HL-60 (cell line): ENCODE results near the gene NRF1.

Experiments
- DNase-seq, 2 experiments: peaks; one replicate each; pipeline ENCODE4 v3.0.0-alpha.2; 2010 to 2020; ENCODE audit warnings: low read depth in 1 of 2, low spot score in 1 of 2
- H3K27ac ChIP-seq: fragments of 250-450 bp; sonication (Bioruptor Pico); replicated peaks from 2 replicates; pipeline ENCODE4 v1.5.1; 2020; ENCODE audit warnings: mild to moderate bottlenecking, moderate library complexity
- H3K27me3 ChIP-seq: fragments of 250-450 bp; sonication (Bioruptor Pico); 2 replicates; pipeline ENCODE4 v1.5.1; 2021; ENCODE audit warnings: mild to moderate bottlenecking, moderate library complexity; ENCODE audit not compliant: insufficient read depth, poor library complexity, severe bottlenecking
- H3K4me3 ChIP-seq: replicated peaks from 2 replicates; pipeline ENCODE4 v1.5.1; 2011; ENCODE audit warnings: mild to moderate bottlenecking, control low read depth, low read length; ENCODE audit not compliant: insufficient read depth
- GABPA ChIP-seq: IDR thresholded peaks from 2 replicates; pipeline ENCODE4 v1.6.1; 2012; ENCODE audit warnings: low read depth
- POLR2AphosphoS5 ChIP-seq: IDR thresholded peaks from 2 replicates; pipeline ENCODE4 v1.6.1; 2012; ENCODE audit warnings: low read depth
- SPI1 ChIP-seq: IDR thresholded peaks from 2 replicates; pipeline ENCODE4 v1.6.1; 2012; ENCODE audit warnings: low read depth, mild to moderate bottlenecking, borderline replicate concordance
- TF ChIP-seq, protein P1 (sequence below): IDR thresholded peaks from 2 replicates; pipeline ENCODE4 v1.6.1; 2012; ENCODE audit warnings: low read depth; ENCODE audit not compliant: insufficient replicate concordance
- TF ChIP-seq, protein P2 (sequence below): IDR thresholded peaks from one replicate; pipeline ENCODE4 v1.5.1; 2011; ENCODE audit warnings: low read length, control low read depth, inconsistent platforms; ENCODE audit not compliant: insufficient read depth

Gene NRF1

DNA sequence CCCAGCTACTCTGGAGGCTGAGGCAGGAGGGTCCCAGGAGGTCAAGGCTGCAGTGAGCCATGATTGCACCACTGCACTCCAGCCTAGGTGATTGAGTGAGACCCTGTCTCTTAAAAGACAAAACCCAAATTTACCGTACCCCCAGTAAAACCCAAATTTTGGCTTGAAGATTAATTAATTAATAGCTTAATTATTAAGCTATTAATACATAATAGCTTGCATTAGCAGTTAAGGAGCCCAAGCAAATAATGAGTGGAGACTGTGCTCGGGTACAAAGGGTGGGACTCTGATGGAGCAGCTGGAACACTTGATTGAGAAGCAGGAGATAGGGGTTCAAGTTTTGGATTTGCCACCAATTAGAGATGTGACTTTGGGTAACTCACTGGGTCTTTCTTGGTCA, 28.9 kb downstream of the NRF1 start:
- Histone ChIP-seq H3K4me3 (no peak overlapping the region), H3K27ac (no peak overlapping the region), H3K27me3 (no peaks in the 10 kb centered on the region)
- TF ChIP-seq, protein P1, sequence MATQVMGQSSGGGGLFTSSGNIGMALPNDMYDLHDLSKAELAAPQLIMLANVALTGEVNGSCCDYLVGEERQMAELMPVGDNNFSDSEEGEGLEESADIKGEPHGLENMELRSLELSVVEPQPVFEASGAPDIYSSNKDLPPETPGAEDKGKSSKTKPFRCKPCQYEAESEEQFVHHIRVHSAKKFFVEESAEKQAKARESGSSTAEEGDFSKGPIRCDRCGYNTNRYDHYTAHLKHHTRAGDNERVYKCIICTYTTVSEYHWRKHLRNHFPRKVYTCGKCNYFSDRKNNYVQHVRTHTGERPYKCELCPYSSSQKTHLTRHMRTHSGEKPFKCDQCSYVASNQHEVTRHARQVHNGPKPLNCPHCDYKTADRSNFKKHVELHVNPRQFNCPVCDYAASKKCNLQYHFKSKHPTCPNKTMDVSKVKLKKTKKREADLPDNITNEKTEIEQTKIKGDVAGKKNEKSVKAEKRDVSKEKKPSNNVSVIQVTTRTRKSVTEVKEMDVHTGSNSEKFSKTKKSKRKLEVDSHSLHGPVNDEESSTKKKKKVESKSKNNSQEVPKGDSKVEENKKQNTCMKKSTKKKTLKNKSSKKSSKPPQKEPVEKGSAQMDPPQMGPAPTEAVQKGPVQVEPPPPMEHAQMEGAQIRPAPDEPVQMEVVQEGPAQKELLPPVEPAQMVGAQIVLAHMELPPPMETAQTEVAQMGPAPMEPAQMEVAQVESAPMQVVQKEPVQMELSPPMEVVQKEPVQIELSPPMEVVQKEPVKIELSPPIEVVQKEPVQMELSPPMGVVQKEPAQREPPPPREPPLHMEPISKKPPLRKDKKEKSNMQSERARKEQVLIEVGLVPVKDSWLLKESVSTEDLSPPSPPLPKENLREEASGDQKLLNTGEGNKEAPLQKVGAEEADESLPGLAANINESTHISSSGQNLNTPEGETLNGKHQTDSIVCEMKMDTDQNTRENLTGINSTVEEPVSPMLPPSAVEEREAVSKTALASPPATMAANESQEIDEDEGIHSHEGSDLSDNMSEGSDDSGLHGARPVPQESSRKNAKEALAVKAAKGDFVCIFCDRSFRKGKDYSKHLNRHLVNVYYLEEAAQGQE, result no peak
- TF ChIP-seq, protein P2, sequence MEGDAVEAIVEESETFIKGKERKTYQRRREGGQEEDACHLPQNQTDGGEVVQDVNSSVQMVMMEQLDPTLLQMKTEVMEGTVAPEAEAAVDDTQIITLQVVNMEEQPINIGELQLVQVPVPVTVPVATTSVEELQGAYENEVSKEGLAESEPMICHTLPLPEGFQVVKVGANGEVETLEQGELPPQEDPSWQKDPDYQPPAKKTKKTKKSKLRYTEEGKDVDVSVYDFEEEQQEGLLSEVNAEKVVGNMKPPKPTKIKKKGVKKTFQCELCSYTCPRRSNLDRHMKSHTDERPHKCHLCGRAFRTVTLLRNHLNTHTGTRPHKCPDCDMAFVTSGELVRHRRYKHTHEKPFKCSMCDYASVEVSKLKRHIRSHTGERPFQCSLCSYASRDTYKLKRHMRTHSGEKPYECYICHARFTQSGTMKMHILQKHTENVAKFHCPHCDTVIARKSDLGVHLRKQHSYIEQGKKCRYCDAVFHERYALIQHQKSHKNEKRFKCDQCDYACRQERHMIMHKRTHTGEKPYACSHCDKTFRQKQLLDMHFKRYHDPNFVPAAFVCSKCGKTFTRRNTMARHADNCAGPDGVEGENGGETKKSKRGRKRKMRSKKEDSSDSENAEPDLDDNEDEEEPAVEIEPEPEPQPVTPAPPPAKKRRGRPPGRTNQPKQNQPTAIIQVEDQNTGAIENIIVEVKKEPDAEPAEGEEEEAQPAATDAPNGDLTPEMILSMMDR, result no peak
- TF ChIP-seq GABPA (no peak), POLR2AphosphoS5 (no peak), SPI1 (no peak)
- DNase-seq, result no peak

DNA sequence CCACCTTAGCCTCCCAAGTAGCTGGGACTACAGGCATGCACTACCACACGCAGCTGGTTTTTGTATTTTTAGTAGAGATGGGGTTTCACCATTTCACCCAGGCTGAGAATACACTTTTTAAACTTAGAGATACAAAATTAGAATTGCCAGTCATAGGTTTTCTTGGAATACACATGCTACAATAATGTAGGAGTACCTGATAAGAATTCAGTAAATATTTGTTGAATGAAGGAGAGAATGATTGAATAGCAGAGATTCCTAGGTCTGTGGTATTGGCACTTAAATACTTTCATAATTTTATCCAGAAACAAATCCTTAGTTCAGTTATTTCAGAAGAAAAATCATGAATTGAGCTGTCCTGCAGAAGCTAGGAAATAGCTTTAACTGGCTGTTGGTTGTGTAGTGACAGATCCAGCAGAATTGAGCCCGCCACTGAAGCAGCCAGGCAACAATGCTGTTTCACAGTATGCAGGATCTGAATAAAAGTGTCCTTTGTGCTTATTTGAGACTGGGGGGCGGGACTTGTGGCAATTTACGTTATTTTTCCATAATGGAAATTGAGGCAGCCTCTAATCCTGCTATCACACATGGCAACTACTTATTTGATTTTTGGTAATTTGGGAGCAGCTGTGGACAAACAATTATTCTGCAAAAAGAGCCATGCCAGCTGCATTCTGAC, 31.5 kb downstream of the NRF1 start:
- Histone ChIP-seq H3K27ac (no peak overlapping the region), H3K4me3 (no peak overlapping the region), H3K27me3 (no peaks in the 10 kb centered on the region)
- TF ChIP-seq GABPA (no peak), SPI1 (no peak), POLR2AphosphoS5 (no peak)
- TF ChIP-seq, protein P1, result no peak
- TF ChIP-seq, protein P2, result no peak
- DNase-seq, result no peak

DNA sequence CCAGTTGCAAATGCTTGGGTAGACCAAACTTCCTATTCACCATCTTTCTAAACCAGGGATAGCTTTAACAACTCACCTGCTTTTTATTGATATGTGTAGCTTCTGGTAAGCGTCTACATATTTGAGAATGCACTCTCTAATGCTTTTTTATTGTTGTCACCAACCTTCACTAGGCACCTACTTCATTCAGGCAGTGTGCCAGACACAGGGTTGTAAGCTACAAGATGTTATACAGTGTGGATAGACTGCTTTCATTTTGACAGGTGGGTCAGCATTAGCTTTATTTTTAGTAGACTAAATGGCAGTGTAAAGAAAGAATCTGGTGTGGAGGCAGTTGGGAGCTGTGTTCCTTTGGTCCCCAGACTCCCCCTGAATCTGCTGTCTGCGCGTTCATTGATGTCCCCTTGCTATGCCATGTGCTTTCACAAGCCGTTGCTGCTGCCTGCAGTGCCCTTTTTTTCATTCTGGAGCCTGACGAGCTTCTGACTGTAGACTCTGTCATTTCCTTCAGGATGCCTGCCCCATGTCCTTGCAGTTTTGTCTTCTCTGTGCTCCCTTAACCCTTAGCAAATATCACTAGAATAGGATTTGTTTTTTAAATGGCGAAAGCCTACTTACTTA, 32.1 kb downstream of the NRF1 start:
- no peak overlapping the region for H3K27ac ChIP-seq
- no peak for DNase-seq
- TF ChIP-seq, protein P2, result no peak
- TF ChIP-seq POLR2AphosphoS5 (no peak), GABPA (no peak), SPI1 (no peak)
- TF ChIP-seq, protein P1, result no peak
- H3K4me3 ChIP-seq, result no peak overlapping the region
- H3K27me3 ChIP-seq, result no peaks in the 10 kb centered on the region
